ENCODE data around the gene RETN.

RETN gene

DNA sequence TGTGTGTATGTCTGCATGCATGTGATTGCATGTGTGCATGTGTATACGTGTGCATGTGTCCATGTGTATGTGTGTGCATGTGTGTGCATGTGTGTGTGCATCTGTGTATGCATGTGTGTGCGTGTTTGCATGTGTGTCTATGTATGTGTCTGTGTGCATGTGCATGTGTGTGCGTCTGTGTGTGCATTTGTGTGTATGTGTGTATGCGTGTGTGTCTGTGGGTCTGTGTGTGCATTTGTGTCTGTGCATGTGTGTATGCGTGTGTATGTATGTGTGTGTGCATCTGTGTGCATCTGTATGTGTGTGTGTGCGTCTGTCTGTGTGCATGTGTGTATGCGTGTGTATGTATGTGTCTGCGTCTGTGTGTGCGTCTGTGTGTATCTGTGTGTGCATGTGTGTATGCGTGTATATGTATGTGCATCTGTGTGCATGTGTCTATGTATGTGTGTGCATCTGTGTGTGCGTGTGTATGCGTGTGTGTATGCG lies 28.9 kb upstream of the RETN start:
- Histone ChIP-seq H3K27me3 (replicated peaks; ENCODE audit: insufficient read depth, low read length) (no peaks in the 10 kb centered on the region), H3F3A (ENCODE audit: insufficient read depth, low read length) (no peaks in the 10 kb centered on the region), H3K79me2 (ENCODE audit: low read length) (peaks cover 19% of the 10 kb centered on the region), H4K20me1 (ENCODE audit: insufficient read depth, low read length) (no peaks in the 10 kb centered on the region), H3K9me2 (replicated peaks; ENCODE audit: insufficient read depth, low read length) (no peaks in the 10 kb centered on the region), H3K27ac (ENCODE audit: low read length) (no peak overlapping the region), H3K4me2 (ENCODE audit: low read depth, low read length) (no peak overlapping the region), H2AFZ (ENCODE audit: low read length) (no peak overlapping the region), H3K9me3 (replicated peaks; ENCODE audit: insufficient read depth, low read length) (no peaks in the 10 kb centered on the region), H3K36me3 (replicated peaks; ENCODE audit: insufficient read depth, low read length) (no peaks in the 10 kb centered on the region), H3K4me1 (ENCODE audit: low read length) (peaks cover 3% of the 10 kb centered on the region), H3K9ac (ENCODE audit: low read length) (no peak overlapping the region), H3K4me3 (ENCODE audit: low read length) (no peak overlapping the region)
- no peak for DNase-seq
- TF ChIP-seq EZH2phosphoT487 (IDR thresholded peaks at IDR 0.05; ENCODE audit: low read length) = no peak
- no peak for TF ChIP-seq EZH2 (optimal IDR thresholded peaks at IDR 0.05; ENCODE audit: low read depth, low read length)
- TF ChIP-seq, protein P1, sequence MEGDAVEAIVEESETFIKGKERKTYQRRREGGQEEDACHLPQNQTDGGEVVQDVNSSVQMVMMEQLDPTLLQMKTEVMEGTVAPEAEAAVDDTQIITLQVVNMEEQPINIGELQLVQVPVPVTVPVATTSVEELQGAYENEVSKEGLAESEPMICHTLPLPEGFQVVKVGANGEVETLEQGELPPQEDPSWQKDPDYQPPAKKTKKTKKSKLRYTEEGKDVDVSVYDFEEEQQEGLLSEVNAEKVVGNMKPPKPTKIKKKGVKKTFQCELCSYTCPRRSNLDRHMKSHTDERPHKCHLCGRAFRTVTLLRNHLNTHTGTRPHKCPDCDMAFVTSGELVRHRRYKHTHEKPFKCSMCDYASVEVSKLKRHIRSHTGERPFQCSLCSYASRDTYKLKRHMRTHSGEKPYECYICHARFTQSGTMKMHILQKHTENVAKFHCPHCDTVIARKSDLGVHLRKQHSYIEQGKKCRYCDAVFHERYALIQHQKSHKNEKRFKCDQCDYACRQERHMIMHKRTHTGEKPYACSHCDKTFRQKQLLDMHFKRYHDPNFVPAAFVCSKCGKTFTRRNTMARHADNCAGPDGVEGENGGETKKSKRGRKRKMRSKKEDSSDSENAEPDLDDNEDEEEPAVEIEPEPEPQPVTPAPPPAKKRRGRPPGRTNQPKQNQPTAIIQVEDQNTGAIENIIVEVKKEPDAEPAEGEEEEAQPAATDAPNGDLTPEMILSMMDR (IDR thresholded peaks at IDR 0.05; ENCODE audit: low read length) = no peak

DNA sequence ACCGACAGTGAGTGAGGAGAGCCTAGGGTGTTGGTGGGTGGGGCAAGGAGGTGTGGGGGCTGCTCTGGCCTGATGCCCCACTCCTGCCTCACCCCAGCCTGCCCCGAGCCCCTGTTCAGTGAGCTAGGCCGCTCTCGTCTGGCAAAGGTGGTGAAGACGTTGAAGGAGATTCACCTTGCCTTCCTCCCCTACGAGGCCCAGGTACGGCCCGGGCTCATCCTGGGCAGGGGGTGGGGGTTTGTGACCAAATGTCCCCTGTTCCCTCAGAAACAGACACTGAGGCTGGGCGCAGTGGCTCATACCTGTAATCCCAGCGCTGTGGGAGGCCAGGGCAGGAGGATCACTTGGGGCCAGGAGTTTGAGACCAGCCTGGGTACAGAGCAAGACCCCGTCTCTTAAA lies 28.0 kb upstream of the RETN start:
- Histone ChIP-seq H3K79me2 (ENCODE audit: low read length) (peaks cover 19% of the 10 kb centered on the region), H3K4me3 (ENCODE audit: low read length) (no peak overlapping the region), H3K9me2 (replicated peaks; ENCODE audit: insufficient read depth, low read length) (no peaks in the 10 kb centered on the region), H3F3A (ENCODE audit: insufficient read depth, low read length) (no peaks in the 10 kb centered on the region), H2AFZ (ENCODE audit: low read length) (no peak overlapping the region), H3K9me3 (replicated peaks; ENCODE audit: insufficient read depth, low read length) (no peaks in the 10 kb centered on the region), H4K20me1 (ENCODE audit: insufficient read depth, low read length) (no peaks in the 10 kb centered on the region), H3K27me3 (replicated peaks; ENCODE audit: insufficient read depth, low read length) (no peaks in the 10 kb centered on the region), H3K36me3 (replicated peaks; ENCODE audit: insufficient read depth, low read length) (no peaks in the 10 kb centered on the region), H3K27ac (ENCODE audit: low read length) (no peak overlapping the region), H3K9ac (ENCODE audit: low read length) (no peak overlapping the region), H3K4me2 (ENCODE audit: low read depth, low read length) (no peak overlapping the region), H3K4me1 (ENCODE audit: low read length) (peaks cover 3% of the 10 kb centered on the region)
- no peak for DNase-seq
- TF ChIP-seq EZH2phosphoT487 (IDR thresholded peaks at IDR 0.05; ENCODE audit: low read length) = no peak

DNA sequence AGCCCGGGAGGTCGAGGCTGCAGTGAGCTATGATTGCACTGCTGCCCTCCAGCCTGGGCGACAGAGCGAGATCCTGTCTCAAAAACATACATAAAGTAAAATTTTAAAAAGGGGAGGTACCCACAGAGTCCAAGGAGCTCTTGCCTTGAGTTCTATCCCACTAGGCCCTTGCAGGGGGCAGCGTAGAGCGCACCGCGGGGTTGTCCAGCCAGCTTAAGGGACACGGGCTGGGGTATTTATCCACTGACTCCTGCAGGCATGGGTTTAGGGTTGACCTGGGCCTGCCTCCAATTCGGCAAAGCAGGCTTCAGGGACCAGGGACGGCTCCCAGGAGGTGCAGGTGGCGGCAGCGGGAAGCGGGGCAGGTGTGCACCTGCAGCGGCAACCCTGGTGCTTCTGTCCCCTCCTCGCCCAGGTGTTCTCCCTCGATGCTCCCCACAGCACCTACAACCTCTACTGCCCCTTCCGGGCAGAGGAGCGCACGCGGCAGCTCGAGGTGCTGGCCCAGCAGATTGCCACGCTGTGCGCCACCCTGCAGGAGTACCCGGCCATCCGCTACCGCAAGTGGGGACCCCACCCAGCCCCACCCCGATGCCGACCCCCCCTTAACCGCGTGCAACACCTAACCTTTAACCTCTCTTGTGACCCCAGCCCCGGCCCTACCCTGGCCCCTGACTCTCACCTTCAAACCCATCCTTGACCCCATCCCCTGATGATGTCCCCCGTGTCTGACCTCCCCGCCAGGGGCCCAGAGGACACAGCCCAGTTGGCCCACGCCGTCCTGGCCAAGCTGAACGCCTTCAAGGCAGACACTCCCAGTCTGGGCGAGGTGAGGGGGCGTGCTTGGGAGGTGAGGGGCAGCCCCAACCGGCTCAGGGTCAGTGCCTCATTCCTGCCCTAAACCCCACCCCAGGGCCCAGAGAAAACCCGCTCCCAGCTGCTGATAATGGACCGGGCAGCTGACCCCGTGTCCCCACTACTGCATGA lies 27.3 kb upstream of the RETN start:
- Histone ChIP-seq H3K36me3 (replicated peaks; ENCODE audit: insufficient read depth, low read length) (no peaks in the 10 kb centered on the region), H3K4me1 (ENCODE audit: low read length) (peaks cover 2% of the 10 kb centered on the region), H3K4me2 (ENCODE audit: low read depth, low read length) (no peak overlapping the region), H3K27me3 (replicated peaks; ENCODE audit: insufficient read depth, low read length) (no peaks in the 10 kb centered on the region), H3F3A (ENCODE audit: insufficient read depth, low read length) (no peaks in the 10 kb centered on the region), H3K27ac (ENCODE audit: low read length) (no peak overlapping the region), H3K4me3 (ENCODE audit: low read length) (no peak overlapping the region), H3K9me2 (replicated peaks; ENCODE audit: insufficient read depth, low read length) (no peaks in the 10 kb centered on the region), H3K79me2 (ENCODE audit: low read length) (peaks cover 19% of the 10 kb centered on the region), H4K20me1 (ENCODE audit: insufficient read depth, low read length) (no peaks in the 10 kb centered on the region), H3K9ac (ENCODE audit: low read length) (no peak overlapping the region), H2AFZ (ENCODE audit: low read length) (no peak overlapping the region), H3K9me3 (replicated peaks; ENCODE audit: insufficient read depth, low read length) (no peaks in the 10 kb centered on the region)
- TF ChIP-seq, protein P1 (IDR thresholded peaks at IDR 0.05; ENCODE audit: low read length) = no peak
- no peak for TF ChIP-seq EZH2phosphoT487 (IDR thresholded peaks at IDR 0.05; ENCODE audit: low read length)
- TF ChIP-seq EZH2 (optimal IDR thresholded peaks at IDR 0.05; ENCODE audit: low read depth, low read length) = no peak
- DNase-seq = no peak

Measured in MM.1S (cell line).